AG20443 (cell line): ENCODE data around the gene CHRND.

Source experiments
- DNase-seq: peaks from one replicate; pipeline ENCODE4 v3.0.0; 2012; ENCODE audit warnings: low spot score, mixed read lengths

The CHRND gene

DNA sequence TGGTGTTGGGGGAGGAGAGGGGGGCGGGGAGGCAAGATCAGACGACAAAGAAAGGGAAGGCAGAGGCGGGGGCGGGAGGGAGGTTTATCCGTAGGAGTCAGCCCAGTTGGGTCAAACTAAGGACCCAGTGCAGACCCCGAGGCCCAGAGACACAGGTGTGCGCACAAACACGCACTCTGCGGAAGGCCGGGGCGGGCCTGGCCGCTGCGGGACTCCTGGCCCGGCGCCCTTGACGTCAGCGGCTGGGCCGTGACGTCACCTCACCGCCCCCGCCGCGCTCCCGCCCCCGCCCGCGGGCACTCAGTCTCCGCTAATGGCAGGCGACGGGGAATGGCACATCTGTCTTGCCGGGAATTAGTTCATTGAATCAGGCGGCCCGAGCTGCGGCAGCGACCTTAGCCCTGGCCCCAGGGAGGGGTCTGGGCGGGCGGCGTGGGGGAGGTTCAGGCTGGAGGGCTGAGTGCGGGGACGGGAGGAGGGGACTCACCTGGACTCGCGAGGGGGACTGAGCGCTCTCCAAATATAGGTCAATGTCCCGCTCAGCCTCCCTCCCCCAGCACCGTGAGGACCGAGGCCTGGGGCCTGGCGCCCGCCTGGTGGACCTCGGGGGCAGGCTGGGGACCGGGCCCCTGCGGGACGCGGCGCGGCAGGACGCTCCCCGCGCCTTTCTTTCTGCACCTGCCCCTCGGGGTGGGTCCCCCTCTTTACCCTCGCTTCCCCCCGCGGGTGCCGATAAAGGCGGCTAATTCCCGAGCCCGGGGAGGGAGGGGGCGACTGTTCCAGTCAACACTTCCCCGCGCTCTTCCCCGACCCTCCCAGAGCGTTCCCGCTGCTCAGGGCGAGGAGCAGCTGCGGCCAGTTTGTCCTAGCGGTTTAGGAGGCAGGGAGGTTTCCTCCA lies 22.8 kb upstream of the CHRND start:
- peak; percentile 62 for DNase-seq

DNA sequence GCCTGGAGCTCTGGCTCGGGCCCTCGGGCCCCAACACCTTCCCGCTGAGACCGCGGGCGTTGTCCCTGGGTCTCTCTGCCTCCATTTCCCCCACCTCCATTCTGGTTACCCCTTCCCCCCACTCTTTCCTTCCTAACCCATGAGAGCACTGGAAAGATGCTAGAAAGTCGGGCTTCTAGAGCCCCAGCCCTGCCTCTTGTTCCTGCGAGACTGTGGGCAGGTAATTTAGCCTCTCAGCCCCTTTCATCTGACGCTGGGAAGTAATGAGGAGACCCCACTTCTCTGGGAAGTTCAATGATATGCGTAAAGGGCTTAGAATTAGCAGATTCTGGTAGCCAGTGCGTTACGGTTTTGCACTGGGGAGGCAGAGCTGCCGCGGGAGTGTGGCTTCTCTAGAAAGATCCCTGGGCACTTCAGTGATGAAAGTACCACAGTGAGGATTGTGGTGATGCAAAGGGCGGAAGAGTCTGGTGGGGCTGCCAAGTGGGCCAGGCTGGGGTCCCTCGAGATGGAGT lies 22.1 kb upstream of the CHRND start:
- DNase-seq, result no peak

DNA sequence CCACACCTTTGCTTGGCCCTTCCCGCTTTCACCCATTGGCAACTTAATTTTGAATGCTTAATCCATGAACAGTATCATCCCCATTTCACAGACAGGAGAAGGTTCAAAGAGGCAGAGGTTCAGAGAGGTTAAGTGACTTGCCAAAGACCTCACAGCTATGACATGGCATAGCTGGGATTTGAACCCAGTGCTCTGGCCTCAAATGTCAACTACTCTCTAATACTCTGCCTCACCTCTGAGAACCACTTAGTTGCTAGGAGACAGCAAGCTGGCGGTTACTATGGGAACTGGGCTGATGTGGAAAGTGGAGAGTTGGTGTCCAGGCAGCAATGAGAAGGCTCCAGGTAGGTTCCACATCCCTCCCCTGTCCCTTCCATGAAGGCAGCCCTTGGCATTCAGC lies 21.5 kb upstream of the CHRND start:
- no peak for DNase-seq

DNA sequence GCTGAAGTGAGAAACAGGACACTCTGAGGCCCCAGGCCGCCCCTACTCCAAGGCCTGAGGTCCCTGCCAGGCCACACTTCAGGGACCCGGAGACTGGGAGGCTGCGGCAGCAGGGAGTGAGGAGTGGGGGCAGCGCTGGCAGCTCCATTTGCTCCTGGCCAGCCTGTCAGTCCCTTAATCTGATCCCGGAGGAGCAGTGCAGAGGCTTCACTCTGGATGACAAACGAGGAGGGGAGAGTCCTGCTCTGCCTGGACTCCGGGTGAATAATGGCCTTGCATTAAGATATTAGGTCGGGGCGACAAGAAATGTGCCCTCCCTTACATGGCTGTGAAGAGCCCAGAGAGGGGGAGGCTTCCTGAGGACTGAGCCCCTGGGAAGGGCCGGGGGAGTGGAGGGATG lies 20.1 kb upstream of the CHRND start:
- DNase-seq, result no peak

DNA sequence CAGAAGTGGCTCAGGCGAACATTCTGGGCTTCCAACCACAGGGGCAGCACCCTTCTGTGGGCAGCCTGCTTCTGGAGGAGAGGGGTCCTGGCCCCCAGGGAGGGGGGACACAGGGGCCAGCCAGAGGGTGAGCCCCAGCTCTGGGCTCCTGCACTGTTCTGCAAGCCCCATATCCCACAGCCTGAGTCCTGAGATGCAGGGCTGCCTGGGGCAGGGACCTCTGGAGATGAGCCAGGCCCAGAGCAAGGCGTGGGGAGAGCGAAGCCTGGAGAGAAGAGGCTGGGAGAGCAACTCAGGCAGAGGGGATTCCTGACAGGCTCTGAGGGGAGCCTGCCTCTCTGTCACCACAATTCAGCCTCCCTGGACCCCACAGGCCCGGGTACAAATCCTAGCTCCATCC lies 19.3 kb upstream of the CHRND start:
- DNase-seq, result no peak

DNA sequence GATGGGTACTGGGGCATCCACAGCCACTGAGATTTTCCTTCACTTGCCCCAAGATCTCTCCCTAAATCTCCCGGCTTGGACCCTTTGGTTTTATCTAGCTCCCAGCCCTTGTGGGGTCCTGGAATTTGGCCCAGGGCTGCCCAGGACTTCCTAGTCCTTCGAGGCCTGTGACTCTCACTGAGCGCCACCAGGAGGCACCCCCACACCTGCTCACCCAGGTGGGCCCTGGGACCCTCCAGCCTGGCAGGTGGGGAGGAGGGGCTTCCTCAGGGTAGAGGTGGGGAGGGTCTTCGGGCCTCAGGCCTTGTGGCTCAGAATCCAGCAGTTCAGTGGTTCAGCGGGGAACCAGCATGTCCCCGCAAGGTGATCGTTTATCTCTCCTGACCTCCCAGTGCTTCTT lies 17.7 kb upstream of the CHRND start:
- DNase-seq, result no peak

DNA sequence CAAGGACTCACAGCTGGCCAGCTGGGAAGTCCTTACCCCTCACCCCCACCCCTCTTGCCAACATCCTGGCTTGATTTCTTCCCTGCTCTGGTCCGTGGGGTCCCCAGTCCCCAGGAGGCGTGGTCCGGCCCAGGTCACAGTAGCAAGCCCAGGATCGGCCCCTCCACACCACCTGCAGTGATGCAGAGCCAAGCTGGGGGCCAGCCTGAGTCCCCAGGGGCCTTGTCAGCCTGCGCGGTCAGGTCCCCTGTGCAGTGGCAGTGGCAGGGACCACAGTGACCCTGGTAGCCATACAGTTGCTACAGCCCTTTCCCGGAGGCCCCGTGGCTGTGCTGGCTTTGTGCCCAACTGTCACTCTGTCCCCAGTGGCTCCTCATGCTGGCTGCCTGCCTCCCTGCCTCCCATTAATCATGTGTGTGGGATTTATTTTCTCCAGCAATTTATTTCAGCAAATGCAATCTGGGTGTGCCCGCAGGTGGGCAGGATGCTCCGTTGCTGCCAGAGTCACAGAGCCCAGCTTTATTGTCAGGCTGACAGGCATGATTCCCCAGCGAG lies 14.5 kb upstream of the CHRND start:
- no peak for DNase-seq

DNA sequence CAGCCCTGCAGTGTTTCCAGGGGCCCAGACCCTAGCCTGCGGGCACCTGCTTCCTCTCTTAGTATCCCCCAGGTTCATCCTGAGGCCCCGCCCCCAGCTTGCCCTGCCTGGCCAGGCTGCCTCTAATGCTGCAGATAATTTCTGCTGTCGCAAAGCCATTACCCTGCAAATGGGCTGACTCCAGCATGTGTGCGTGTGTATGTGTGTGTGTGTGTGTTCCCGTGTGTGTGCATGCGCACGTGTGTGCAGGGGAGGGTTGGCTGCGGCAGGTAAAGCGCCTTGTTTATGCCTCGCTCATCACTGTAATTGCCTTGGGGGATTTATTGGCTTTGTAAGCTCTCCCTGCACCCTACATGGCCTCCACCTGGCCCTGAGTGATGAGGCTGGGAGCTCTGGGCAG lies 13.4 kb upstream of the CHRND start:
- DNase-seq, result no peak

DNA sequence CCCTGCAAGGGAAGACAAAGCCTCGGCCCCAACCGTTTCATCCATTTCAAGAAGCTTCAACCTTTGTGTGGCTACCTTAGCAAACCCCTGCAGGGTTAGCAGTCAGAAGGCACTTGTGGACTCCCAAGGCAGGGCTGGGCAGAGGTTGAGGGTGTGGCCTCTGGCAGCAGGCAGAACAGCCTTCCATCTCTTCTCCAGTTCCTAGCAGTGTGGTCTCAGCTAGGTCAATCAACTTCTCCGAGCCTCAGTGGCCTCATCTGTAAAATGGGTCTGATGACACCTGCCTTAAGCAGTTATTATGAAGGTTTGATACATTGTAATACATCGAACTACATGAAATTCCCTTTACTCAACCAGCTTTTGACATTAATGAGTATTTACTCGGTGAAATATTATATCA lies 12.6 kb upstream of the CHRND start:
- no peak for DNase-seq

DNA sequence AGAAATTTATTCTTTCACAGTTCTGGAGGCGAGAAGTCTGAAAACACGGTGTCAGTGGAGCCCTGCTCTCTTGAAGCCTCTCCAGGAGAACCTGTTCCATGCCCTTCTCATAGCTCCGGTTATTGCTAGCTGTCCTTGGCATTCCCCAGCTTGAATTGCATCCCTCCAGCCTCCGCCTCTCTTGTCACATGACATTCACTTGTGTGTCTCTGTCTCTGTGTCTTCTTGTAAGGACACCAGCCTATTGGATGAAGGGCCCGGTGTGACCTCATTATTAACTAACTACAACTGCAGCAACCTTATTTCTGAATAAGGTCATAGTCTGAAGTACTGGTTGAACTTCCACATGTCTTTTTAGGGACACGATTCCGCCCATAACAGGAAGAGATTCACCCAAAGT lies 10.3 kb upstream of the CHRND start:
- no peak for DNase-seq

DNA sequence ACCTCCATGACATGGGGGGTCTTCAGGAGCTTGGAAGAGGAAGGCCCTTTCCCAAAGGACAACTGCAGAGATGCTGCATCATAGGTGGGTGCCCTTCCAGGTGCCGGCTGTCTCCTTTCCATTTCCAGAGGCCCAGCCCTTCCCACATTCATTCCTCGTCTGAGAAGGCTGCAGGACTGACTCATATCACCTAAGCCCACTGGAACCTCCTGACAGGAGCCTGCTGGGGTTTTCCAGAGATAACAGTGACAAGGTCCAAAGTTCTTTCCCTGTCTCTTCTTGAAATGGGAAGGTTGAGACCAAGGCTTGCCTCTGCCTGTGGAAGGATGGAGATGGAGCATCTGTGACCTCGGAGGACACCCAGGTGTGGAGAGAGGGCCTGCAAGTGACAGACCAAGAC lies 9.4 kb upstream of the CHRND start:
- no peak for DNase-seq

DNA sequence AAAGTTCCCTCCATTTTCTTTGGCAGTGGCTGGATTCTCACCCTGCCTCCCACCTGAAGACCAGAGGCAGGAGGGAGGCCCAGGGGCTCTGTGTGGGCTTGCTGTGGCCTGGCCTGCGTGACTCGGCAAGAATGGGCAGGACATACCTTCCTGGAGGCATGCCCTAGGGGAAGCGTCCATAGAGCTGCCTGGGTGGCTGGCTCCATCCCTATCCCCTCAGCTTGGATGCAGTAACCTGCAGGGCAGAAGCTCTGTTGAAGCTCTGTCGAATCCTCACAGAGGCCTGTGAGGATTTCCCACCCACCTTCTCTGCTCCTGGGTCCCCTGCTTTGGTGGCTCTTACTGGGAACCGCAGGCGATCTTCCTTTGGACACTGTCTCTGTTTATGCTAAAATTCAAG lies 7.1 kb upstream of the CHRND start:
- DNase-seq, result no peak

DNA sequence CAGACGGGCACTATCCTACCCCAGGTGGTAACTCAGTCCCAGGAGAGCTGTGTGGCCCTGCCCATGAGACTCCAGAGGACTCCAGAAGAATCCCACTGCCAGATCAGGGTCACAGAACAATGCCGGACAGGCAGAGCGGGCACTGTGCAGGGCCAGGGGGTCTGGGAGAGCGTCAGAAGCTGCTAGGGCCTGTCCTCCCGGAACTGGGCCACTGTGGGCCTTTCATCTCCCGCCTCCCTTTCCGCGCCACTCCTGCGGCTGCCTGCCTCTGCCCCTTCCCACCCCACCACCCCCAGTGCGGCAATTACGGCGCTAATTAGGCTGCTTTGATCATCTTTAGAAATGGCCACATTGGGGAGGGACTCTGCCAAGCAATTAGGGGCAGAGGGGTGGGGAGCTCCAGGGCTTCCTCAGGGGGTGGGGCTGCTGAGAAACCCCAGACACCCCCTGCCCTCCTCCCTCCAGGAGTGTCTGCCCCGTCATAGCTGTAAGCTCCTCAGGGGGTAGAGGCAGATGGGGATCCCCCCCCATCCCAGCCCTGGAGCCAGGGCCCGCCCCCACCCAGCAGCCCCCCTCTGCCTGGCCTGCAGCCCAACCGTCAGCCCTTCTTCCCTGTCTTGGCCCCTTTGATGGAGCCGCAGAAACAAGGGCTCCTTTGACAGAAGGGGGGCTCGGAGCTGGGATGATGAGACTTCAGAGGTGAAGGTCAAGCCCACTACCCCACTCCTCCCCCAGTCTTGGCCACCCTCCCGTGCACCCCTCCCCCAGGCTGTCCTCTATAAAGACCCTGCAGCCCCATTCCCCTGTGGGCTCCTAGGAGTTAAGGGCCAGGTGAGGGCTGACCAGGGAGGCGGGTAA lies 6.2 kb upstream of the CHRND start, which contains the start of gene PRSS56:
Gene PRSS56, plus strand, starts transcription at position 808 of the 858 bp plus-strand sequence. CDS start 211 bp downstream, outside the sequence.
- no peak for DNase-seq

DNA sequence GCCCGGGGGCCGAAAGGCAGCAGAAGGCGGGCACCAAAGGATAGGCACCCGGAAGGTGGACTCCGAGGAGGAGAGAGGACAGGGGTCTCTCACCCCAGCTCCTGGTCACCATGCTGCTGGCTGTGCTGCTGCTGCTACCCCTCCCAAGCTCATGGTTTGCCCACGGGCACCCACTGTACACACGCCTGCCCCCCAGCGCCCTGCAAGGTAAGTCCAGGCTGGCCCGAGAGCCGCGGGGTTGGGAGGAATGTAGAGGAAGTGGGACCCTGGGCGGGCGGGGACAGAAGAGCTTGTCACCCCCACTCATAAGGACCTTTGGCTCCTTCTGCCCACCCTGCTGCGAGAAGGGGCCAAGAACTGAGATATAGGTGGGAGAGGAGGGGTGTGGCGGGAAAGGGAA lies 5.5 kb upstream of the CHRND start:
- no peak for DNase-seq

DNA sequence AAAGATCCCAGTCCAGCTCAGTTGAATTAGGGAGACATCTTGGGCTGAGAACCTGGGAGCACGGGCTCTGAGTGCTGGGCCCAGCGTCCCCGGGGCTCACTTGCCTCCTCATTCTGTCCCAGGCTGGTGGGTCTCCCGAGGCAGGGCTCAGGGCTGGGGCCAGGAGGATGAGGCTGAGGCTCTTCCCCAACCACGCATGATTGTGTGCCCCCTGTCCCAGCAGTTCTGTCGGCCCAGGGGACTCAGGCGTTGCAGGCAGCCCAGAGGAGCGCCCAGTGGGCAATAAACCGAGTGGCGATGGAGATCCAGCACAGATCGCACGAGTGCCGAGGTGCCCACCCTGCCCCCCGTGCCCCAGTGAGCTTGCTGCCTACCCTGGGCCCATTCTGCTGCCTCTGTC lies 4.9 kb upstream of the CHRND start:
- DNase-seq, result no peak

DNA sequence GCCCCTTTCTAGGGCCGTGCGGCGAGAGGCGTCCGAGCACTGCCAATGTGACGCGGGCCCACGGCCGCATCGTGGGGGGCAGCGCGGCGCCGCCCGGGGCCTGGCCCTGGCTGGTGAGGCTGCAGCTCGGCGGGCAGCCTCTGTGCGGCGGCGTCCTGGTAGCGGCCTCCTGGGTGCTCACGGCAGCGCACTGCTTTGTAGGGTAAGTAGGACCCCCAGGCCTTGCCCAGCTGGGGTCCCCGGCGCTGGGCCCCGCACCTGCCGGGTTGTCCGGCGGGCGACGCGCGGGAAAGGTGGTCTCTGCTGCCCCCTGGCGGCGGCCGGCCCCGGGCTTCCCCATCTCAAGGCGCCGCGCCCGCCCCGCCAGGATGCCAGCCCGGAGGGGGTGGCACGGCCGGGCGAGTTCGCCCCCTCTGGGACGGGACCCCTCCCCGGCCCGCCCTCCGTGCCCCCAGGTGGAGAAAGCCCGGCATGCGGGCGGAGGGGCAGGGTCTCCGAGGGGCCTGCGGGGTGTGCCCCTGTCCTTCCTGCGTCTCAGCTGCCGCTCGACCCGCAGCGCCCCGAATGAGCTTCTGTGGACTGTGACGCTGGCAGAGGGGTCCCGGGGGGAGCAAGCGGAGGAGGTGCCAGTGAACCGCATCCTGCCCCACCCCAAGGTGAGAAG lies 3.9 kb upstream of the CHRND start:
- peak; percentile 92 for DNase-seq

DNA sequence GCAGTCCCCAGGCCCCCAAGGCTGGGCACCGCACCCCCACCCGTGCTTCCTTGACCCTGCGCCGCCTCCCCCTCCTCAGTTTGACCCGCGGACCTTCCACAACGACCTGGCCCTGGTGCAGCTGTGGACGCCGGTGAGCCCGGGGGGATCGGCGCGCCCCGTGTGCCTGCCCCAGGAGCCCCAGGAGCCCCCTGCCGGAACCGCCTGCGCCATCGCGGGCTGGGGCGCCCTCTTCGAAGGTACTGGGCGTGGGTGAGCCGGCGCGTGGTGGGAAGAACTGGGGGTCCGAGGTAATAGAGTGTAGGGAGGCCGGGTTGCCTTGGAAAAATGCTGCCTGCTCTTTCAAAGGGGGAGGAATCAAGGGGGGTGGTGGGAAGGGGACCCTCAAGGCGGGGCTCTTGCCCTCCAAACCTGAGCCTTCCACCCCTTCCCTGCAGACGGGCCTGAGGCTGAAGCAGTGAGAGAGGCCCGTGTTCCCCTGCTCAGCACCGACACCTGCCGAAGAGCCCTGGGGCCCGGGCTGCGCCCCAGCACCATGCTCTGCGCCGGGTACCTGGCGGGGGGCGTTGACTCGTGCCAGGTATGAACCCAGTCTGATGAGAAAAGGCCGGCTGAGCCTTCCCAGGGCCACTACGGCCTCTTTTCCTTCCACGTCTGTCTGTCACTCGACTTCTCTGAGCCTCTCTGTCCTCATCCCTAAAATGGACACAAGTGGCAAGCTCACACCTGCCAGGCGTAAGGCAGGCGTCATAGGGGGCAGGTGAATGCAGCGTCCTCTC lies 3.1 kb upstream of the CHRND start:
- DNase-seq, result no peak

DNA sequence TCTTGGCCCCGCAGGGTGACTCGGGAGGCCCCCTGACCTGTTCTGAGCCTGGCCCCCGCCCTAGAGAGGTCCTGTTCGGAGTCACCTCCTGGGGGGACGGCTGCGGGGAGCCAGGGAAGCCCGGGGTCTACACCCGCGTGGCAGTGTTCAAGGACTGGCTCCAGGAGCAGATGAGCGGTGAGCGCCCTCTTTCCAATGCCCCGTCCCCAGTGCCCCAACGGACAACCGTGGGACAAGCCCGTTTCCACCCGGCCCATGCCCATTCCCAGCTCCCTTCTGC lies 2.6 kb upstream of the CHRND start:
- DNase-seq, result no peak

DNA sequence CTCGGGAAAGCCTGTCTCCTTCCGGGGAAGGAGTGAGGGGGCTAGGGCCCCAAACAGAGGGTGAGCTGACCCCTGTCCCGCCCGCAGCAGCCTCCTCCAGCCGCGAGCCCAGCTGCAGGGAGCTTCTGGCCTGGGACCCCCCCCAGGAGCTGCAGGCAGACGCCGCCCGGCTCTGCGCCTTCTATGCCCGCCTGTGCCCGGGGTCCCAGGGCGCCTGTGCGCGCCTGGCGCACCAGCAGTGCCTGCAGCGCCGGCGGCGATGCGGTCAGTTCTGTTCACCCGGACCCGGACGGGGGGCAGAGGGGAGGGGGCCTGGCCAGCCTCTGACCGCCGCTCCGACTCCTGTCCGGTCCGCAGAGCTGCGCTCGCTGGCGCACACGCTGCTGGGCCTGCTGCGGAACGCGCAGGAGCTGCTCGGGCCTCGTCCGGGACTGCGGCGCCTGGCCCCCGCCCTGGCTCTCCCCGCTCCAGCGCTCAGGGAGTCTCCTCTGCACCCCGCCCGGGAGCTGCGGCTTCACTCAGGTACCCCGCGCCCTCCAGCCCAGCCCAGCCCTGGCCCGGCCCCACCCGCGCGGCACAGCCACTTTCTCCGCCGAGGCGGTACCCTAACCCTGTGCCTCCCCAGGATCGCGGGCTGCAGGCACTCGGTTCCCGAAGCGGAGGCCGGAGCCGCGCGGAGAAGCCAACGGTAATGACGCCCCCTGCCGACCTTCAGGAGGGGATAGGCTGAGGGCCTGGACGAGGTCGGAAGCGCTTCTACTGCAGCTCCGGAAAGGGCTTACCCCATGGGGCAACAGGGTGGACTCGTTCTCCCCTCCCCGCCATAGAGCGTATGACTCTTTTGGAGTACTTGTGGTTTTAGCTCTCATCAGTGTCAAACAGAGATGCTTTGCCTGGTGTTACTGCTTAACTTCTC lies 2.0 kb upstream of the CHRND start:
- peak; percentile 52 for DNase-seq

DNA sequence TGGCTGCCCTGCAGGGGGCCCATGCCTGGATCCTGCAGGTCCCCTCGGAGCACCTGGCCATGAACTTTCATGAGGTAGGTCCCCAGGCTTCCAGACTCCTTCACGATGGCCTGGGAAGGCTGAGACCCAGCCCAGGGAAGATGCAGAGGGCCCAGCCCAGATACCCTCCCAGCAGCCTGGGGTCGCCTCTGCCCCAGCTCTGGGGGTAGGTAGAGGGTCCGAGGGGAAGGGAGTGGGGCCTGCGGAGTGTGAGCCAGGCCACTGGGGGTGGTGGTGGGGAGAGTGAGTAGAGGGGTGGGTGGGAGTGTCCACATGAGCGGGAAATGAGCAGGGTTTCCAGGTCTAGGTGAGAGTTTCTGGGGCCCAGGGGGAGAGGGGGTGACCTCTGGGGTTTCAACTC lies 1.2 kb upstream of the CHRND start:
- DNase-seq, result no peak
